Lower leg skin (tissue), 4 donors: ENCODE data around the gene SETD7. TPM values are rescaled to one million over a fixed set of nuclear protein-coding genes. Genes with fewer than 3 reads are reported as not detected.

ENCODE experiments used
- DNase-seq, 2 donors: peaks; one replicate each; pipeline ENCODE4 v3.0.0-alpha.2; 2019; ENCODE audit warnings: low spot score in 2 of 2
- H3K4me3 ChIP-seq: fragments of 200-600 bp; sonication (generic); 2 replicates; pipeline ENCODE4 v1.5.1; 2017; ENCODE audit warnings: mild to moderate bottlenecking, low read depth; ENCODE audit not compliant: poor library complexity, severe bottlenecking
- POLR2A ChIP-seq, 2 donors: fragments of 450-650 bp; IDR thresholded peaks; one replicate each; pipeline ENCODE4 v1.6.1; 2016 to 2017; ENCODE audit warnings: antibody characterized with exemption in 2 of 2, mild to moderate bottlenecking in 1 of 2, moderate library complexity in 1 of 2
- WGBS, 2 donors: methylation state at CpG; one replicate each; pipeline ENCODE4 v1.1.5; 2018; 5-methylcytosine and 5-hydroxymethylcytosine counted together
- intact Hi-C: fragments of 100-400 bp; cut with DNase I; formaldehyde crosslinking; loops from one replicate; pipeline ENCODE4 v1.15.0; 2023; ENCODE audit warnings: low total_unique reads
- total RNA-seq, 4 donors: library from RNA; depleted of rRNA; stranded (reverse); fragments of >200 nt; gene quantifications; one replicate each; pipeline ENCODE4 v1.1.0, GENCODE V29; 2016
- TF ChIP-seq, protein P1 (sequence below), 3 donors: fragments of 450-650 bp; IDR thresholded peaks; one replicate each; pipeline ENCODE4 v1.5.1; 2016; ENCODE audit warnings: antibody characterized with exemption in 3 of 3, mild to moderate bottlenecking in 3 of 3, moderate library complexity in 2 of 3

Gene SETD7
- total RNA-seq, 4 donors from 2014 or later, result 34.3 to 45.7 (median 41.7) TPM

- intact Hi-C loops, result no loop called here
- WGBS, 2 donors, result 87 to 90% methylated on average over 9 of the region's 9 CpGs
- H3K4me3 ChIP-seq, result no peak overlapping the region
- no peak for DNase-seq
- no peak for TF ChIP-seq POLR2A (IDR thresholded peaks at IDR 0.05)
- TF ChIP-seq, protein P1, sequence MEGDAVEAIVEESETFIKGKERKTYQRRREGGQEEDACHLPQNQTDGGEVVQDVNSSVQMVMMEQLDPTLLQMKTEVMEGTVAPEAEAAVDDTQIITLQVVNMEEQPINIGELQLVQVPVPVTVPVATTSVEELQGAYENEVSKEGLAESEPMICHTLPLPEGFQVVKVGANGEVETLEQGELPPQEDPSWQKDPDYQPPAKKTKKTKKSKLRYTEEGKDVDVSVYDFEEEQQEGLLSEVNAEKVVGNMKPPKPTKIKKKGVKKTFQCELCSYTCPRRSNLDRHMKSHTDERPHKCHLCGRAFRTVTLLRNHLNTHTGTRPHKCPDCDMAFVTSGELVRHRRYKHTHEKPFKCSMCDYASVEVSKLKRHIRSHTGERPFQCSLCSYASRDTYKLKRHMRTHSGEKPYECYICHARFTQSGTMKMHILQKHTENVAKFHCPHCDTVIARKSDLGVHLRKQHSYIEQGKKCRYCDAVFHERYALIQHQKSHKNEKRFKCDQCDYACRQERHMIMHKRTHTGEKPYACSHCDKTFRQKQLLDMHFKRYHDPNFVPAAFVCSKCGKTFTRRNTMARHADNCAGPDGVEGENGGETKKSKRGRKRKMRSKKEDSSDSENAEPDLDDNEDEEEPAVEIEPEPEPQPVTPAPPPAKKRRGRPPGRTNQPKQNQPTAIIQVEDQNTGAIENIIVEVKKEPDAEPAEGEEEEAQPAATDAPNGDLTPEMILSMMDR (IDR thresholded peaks at IDR 0.05), result no peak
Observed at GRCh38 chr4:139506774-139507173, 49.2 kb downstream of the SETD7 start.

DNA sequence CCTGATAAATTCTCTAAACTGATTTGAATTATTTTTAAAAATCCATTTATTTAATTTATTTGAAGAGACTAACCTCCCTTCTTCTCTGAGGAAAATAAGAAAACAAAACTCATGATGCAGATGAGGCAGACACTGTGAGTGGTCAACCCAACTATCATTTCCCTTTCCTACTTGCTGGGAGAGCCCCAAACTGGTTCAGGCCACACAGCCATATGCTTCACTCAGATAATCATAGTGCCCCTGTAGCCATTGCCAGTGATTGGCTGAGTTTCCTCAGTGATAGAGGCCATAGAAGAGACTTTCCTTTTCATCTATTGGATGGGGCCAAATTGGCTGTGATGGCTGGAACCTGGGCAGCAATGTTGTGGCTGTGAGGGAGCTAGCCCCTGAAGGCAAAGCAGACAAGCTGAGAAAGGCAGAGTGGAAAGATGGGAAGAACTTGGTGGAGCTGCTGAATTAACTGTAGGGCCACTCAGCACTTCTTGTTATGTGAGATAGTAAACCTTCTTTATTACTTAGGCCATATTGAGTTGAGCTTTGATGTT is 52.3 kb downstream of the SETD7 start:
- DNase-seq, result no peak
- H3K4me3 ChIP-seq, result no peak overlapping the region
- intact Hi-C loops, result no loop called here
- no peak for TF ChIP-seq POLR2A (IDR thresholded peaks at IDR 0.05)
- TF ChIP-seq, protein P1 (IDR thresholded peaks at IDR 0.05), result no peak

GRCh38 chr4:139501927-139502899 is 53.8 kb downstream of the SETD7 start:
- H3K4me3 ChIP-seq, result no peak overlapping the region
- 62 to 69% methylated on average over 13 of the region's 13 CpGs for WGBS, 2 donors
- intact Hi-C loops, result no loop called here
- no peak for TF ChIP-seq POLR2A (IDR thresholded peaks at IDR 0.05)
- TF ChIP-seq, protein P1 (IDR thresholded peaks at IDR 0.05), result no peak
- no peak for DNase-seq

- no peak for DNase-seq
- no peak overlapping the region for H3K4me3 ChIP-seq
- intact Hi-C loops, result no loop called here
- TF ChIP-seq POLR2A (IDR thresholded peaks at IDR 0.05), result no peak
- TF ChIP-seq, protein P1 (IDR thresholded peaks at IDR 0.05), result no peak
- WGBS, 2 donors, result 73 to 78% methylated on average over 6 of the region's 6 CpGs
Observed at GRCh38 chr4:139501527-139501926, 54.5 kb downstream of the SETD7 start.

DNA sequence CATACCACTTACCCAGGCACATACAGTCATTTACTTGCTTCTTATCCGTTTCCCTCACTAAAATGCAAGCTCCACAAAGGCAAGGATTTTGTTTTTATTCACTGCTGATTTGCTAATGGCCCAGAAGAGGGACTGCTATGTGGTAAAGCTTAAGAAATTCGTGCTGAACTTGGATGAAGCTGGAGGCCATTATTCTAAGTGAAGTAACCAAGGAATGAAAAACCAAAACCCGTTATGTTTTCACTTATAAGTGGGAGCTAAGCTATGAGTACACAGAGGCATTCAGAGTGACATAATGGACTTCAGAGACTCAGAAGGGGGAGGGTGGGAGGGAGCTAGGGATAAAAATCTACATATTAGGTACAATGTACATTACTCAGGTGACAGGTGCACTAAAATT is 54.9 kb downstream of the SETD7 start:
- intact Hi-C loops, result no loop called here
- TF ChIP-seq, protein P1 (IDR thresholded peaks at IDR 0.05), result no peak
- no peak for TF ChIP-seq POLR2A (IDR thresholded peaks at IDR 0.05)
- no peak overlapping the region for H3K4me3 ChIP-seq
- DNase-seq, result no peak
- WGBS, 2 donors, result 50 to 56% methylated on average over 3 of the region's 3 CpGs
